Measurements from ENCODE around the gene MAP4K3. TPM values are rescaled to one million over a fixed set of nuclear protein-coding genes. Genes with fewer than 3 reads are reported as not detected.

MAP4K3 gene
- total RNA-seq, 1 experiment from 2014 or later, result 35.5 TPM

DNA sequence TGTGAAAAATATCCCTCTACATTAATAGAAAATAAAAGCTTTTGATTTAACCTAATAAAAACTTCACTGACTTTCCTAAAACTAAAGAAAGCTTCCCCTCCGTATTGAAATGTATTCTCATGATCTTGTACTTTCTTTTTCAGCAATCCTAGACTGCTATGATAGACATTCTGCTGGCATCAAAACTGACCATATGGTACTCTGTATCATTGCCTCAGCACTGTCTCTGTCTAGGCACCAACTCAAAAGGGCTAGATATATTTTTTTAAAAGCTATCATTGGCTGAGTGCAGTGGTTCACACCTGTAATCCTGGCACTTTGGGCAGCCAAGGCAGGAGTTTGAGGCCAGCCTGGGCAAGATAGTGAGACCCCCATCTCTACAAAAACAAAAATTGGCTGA, 226.2 kb downstream of the MAP4K3 start:
- no peak overlapping the region for H3K4me3 ChIP-seq (ENCODE audit: low read depth, low read length, poor library complexity, severe bottlenecking)
- H3K4me1 ChIP-seq (ENCODE audit: insufficient read depth, low read length, poor library complexity, severe bottlenecking), result no peaks in the 10 kb centered on the region
- ChIA-PET CTCF (no interaction called here), POLR2A (ENCODE audit: low non-redundant PET) (no interaction called here)
- BruUV-seq (replicated peaks), result no TSS peak
- TF ChIP-seq EZH2 (IDR thresholded peaks at IDR 0.05; ENCODE audit: borderline replicate concordance, low read depth, low read length, poor library complexity, severe bottlenecking), result no peak
- TF ChIP-seq, protein P1, sequence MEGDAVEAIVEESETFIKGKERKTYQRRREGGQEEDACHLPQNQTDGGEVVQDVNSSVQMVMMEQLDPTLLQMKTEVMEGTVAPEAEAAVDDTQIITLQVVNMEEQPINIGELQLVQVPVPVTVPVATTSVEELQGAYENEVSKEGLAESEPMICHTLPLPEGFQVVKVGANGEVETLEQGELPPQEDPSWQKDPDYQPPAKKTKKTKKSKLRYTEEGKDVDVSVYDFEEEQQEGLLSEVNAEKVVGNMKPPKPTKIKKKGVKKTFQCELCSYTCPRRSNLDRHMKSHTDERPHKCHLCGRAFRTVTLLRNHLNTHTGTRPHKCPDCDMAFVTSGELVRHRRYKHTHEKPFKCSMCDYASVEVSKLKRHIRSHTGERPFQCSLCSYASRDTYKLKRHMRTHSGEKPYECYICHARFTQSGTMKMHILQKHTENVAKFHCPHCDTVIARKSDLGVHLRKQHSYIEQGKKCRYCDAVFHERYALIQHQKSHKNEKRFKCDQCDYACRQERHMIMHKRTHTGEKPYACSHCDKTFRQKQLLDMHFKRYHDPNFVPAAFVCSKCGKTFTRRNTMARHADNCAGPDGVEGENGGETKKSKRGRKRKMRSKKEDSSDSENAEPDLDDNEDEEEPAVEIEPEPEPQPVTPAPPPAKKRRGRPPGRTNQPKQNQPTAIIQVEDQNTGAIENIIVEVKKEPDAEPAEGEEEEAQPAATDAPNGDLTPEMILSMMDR (conservative IDR thresholded peaks at IDR 0.05; ENCODE audit: low read depth, low read length), result no peak
- H3K9me3 ChIP-seq (ENCODE audit: low read depth, low read length, poor library complexity, severe bottlenecking), result no peaks in the 10 kb centered on the region
- no peak for DNase-seq (ENCODE audit: low spot score)
- intact Hi-C loops (cut with micrococcal nuclease; ENCODE audit: unreplicated experiment), result no loop called here
- no peaks in the 10 kb centered on the region for H3K27me3 ChIP-seq (replicated peaks; ENCODE audit: insufficient read depth, low read depth, low read length, poor library complexity)
- no peak overlapping the region for H3K27ac ChIP-seq (ENCODE audit: low read depth, low read length, poor library complexity, severe bottlenecking)
- H3K36me3 ChIP-seq (ENCODE audit: insufficient read depth, low read length, poor library complexity, severe bottlenecking), result no peaks in the 10 kb centered on the region

DNA sequence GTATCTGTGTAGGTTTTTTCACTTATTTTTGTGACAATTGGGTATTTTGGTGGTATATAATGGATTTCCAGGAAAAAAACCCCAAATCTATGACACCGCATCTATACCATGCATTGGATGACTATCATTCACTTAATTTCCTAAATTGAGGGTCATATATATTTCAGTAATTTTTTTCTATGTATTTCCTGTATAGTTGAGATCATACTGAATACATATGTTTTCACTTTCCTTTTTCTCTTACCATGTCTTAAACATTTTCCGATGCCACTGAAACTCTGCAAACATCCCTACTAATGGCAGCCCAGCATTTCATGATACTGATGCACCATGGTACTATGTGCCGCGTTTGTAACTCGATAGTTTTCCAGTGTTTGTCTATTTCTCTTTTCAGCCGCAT, 233.7 kb downstream of the MAP4K3 start:
- POLR2A ChIA-PET (ENCODE audit: low non-redundant PET), result no interaction called here
- CTCF ChIA-PET, result no interaction called here
- H3K27ac ChIP-seq (ENCODE audit: low read depth, low read length, poor library complexity, severe bottlenecking), result no peak overlapping the region
- peaks cover 8% of the 10 kb centered on the region for H3K4me1 ChIP-seq (ENCODE audit: insufficient read depth, low read length, poor library complexity, severe bottlenecking)
- H3K36me3 ChIP-seq (ENCODE audit: insufficient read depth, low read length, poor library complexity, severe bottlenecking), result no peaks in the 10 kb centered on the region
- BruUV-seq (replicated peaks), result no TSS peak
- no peaks in the 10 kb centered on the region for H3K27me3 ChIP-seq (replicated peaks; ENCODE audit: insufficient read depth, low read depth, low read length, poor library complexity)
- H3K9me3 ChIP-seq (ENCODE audit: low read depth, low read length, poor library complexity, severe bottlenecking), result no peaks in the 10 kb centered on the region
- TF ChIP-seq EZH2 (IDR thresholded peaks at IDR 0.05; ENCODE audit: borderline replicate concordance, low read depth, low read length, poor library complexity, severe bottlenecking), result no peak
- TF ChIP-seq, protein P1 (conservative IDR thresholded peaks at IDR 0.05; ENCODE audit: low read depth, low read length), result no peak
- no peak overlapping the region for H3K4me3 ChIP-seq (ENCODE audit: low read depth, low read length, poor library complexity, severe bottlenecking)
- DNase-seq (ENCODE audit: low spot score), result no peak
- intact Hi-C loops (cut with micrococcal nuclease; ENCODE audit: unreplicated experiment), result no loop called here

DNA sequence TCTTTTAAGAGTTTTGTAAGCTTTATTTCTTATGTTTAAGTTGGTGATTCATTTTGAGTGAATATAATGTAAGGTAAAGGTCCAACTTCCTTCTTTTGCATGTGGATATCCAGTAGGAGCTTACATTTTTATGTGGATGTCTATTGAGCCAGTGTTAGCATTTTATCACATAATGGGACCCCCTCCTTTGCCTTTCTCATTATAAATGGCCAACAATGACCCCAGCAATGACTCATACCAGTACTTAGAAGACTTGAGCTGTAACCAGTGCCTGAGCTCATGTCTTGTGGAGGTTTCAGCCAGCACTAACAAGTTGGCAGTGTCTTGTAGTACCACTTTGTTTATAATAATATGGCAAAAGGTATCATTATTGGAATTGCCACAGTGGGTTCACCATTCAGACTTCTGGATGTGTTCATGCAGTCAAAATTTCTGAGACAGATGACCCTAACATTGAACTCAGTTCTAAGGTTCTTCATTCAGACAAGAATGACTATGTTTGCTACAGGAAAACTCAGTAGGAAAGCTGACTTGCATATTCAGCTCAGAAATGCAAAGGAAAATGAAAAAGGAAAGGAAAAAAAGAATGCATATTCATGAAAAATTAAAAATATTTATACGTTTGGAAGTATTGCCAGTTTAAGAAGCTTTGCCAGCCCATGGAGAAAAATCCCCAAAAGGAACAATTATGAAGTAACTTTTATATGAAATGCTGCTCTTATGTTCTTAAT, 234.3 kb downstream of the MAP4K3 start:
- Histone ChIP-seq H3K4me1 (ENCODE audit: insufficient read depth, low read length, poor library complexity, severe bottlenecking) (peaks cover 8% of the 10 kb centered on the region), H3K4me3 (ENCODE audit: low read depth, low read length, poor library complexity, severe bottlenecking) (no peak overlapping the region), H3K9me3 (ENCODE audit: low read depth, low read length, poor library complexity, severe bottlenecking) (no peaks in the 10 kb centered on the region), H3K36me3 (ENCODE audit: insufficient read depth, low read length, poor library complexity, severe bottlenecking) (no peaks in the 10 kb centered on the region), H3K27ac (ENCODE audit: low read depth, low read length, poor library complexity, severe bottlenecking) (no peak overlapping the region), H3K27me3 (replicated peaks; ENCODE audit: insufficient read depth, low read depth, low read length, poor library complexity) (no peaks in the 10 kb centered on the region)
- no TSS peak for BruUV-seq (replicated peaks)
- TF ChIP-seq, protein P1 (conservative IDR thresholded peaks at IDR 0.05; ENCODE audit: low read depth, low read length), result no peak
- TF ChIP-seq EZH2 (IDR thresholded peaks at IDR 0.05; ENCODE audit: borderline replicate concordance, low read depth, low read length, poor library complexity, severe bottlenecking), result no peak
- POLR2A ChIA-PET (ENCODE audit: low non-redundant PET), result no interaction called here
- intact Hi-C loops (cut with micrococcal nuclease; ENCODE audit: unreplicated experiment), result no loop called here
- CTCF ChIA-PET, result no interaction called here
- peak; percentile 49 for DNase-seq (ENCODE audit: low spot score)

Other genes with a start within 250 kb of the MAP4K3 start
- gene CDKL4, start 193.3 kb downstream of the MAP4K3 start, total RNA-seq (2021), result 0.79 and 1.1 TPM in 2 replicates
- gene TMEM178A, start 228.6 kb upstream of the MAP4K3 start, total RNA-seq (2021), result 0.21 and 0.81 TPM in 2 replicates

All from A673 (cell line).